GM18870 (cell line): ENCODE data around the gene LDLRAD4.

Source experiments
- ATAC-seq: cut with Tn5 transposase; IDR thresholded peaks from one replicate; pipeline ENCODE4 v1.9.1; 2021; ENCODE audit warnings: moderate library complexity; ENCODE audit not compliant: unreplicated experiment

LDLRAD4 gene

DNA sequence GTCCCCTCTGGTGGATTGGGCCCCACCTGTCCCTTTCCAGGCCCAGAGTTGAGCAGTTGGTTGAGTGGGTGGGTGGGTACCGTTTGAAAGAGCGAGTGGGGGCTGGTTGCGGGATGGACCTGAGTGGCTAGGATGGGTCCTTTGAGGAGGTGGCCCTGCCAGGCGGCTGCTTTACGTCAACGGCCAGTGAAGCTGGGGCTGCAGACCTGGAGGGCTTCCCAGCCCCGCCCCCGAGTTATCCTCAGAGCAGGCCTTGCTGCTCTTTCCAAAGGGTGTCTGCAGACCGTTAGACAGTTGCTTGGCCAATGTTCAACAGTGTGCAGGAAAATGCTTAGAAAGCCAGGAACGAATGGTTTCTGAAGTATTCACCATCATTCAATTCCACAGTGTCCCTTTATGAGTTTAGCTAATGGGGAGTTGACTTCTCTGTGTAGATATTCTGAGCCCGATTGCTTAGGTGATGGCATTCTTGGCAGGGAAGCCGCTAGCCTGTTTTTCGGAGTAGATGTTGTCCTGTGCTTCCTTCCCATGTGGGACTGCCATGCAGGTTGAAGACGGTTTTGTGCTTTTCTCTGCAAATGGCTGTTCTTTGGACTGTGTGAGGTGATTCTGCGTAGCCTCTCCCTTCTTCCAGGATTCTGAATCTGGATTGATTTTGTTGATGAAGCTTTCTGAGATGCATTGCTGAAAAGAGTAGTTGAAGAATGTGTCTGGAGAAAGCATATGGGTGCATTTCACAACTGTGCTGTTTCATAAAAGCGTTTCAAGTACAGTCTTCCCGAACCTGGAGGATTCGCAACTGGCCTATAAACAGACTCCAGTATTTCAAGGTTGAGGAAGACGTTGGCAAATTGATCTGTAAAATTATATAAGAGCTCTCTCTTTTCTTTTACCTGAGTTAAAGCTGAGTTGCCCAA lies 45.8 kb downstream of the LDLRAD4 start:
- ATAC-seq = no peak

DNA sequence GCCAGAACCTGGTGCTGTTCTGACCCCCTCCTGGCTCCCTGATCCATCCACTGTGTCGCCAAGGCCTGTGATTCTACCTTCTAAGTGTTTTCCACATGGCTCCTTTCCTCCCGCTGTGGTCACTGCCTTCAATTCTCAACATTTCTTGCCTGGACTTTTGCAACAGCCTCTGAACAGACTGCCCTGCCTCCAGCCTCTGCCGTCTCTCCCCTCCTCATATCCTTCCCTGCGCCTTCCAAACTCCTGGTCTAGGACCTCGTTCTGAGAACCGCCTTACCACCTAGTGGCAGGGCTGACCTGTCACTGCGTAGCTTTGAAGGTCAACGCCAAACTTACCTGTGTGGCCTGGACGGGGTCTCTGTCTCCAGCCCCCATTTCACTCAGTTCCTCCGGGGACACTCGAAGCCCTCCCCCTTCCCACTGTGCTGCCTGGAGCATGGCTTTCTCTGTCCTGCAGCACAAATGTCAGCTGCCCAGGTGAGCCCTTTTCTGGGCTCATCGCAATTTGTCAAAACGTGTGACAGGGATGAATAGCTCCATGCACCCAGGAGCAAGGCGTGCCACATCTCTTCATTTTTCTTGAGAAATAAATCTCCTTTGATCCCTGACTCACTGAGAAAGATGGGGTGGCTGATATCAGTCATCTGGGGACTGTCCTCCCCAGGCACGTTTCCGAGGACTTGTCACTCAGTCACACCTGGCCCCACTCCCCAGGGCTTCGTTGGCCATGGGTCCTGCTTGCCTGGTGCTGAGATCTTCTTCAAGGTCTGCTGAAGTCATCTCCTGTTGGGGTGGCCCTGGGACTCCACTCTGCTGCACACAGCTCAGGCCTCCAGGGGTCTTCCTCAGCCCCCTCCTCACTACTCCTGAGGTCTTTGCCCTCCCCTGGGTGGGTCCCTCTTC lies 46.7 kb downstream of the LDLRAD4 start:
- ATAC-seq = no peak

DNA sequence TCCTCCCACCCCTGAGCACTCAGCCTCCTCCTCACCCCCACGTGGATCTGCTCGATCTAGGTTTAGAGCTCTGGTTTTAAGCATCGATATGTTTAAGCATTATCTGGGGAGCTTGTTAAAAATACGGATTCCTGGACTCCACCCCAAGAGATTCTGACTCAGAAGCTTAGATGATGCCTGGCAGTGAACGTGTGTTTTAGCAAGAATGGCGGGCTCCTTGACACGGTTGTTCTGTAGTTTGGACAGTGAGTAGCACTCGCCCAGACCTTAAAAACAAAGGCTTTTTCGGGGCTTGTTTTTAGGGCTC lies 47.3 kb downstream of the LDLRAD4 start:
- no peak for ATAC-seq

DNA sequence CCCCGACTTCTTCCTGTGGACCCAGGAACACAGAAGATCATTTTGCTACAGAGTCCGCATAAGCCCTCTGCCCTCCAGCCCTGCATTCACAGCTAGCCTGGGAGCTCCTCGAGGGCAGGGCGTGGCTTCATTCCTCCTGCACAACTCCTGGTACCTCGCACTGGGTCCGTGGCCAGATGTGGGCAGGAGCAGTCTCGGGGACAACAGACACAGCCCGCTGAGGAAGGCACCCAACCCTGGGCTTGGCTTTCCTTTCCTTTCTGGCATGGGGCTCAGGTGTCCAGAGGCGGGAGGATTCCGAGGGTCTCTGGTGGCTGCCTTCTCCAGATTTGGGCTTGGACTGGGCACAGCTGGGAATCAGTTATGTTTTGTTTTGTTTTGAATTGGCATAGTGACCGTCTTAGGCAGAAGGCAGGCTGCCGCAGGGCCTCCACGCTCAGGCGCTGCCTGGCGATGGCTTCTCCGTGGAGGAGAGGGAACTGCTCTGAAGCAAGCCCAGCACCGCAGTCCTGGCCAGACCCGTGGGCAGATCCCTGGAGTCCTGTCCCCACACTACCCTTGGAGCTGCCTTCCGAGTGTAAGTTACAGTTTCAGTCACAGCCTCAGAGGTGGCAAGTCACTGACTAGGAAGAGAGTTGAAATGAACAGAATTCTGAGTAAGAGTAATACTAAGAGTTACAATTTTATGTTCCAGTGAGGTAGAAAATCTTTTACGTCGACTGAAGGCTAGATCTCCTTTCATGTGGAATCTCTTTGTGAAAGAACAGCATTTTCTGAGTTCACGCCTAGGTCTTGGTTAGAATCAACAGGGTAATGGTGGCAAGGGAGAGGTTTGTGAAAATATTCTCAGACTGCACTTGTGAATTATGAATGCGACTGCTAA lies 47.9 kb downstream of the LDLRAD4 start:
- ATAC-seq = no peak

DNA sequence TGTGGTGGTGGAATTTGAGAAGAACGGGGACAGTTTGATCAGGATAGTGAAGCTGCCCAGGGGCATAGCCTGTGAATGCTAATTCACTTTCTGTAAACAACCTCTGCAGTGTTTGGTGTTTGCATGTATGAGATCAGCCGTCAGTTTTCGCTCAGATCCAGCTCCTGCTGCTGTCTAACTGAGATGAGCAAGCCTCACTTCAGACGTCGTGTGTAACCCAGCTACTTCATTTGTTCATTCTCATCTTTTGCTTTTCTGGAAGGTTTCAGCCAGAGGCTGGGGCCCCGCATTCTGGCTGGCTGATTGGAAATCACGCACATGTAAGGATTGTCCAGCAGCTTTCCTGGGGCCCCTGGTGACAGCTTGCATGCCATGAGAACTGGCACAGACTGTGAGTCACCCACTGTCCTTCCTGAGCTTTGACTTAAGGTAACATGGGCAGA lies 48.9 kb downstream of the LDLRAD4 start:
- ATAC-seq = no peak

DNA sequence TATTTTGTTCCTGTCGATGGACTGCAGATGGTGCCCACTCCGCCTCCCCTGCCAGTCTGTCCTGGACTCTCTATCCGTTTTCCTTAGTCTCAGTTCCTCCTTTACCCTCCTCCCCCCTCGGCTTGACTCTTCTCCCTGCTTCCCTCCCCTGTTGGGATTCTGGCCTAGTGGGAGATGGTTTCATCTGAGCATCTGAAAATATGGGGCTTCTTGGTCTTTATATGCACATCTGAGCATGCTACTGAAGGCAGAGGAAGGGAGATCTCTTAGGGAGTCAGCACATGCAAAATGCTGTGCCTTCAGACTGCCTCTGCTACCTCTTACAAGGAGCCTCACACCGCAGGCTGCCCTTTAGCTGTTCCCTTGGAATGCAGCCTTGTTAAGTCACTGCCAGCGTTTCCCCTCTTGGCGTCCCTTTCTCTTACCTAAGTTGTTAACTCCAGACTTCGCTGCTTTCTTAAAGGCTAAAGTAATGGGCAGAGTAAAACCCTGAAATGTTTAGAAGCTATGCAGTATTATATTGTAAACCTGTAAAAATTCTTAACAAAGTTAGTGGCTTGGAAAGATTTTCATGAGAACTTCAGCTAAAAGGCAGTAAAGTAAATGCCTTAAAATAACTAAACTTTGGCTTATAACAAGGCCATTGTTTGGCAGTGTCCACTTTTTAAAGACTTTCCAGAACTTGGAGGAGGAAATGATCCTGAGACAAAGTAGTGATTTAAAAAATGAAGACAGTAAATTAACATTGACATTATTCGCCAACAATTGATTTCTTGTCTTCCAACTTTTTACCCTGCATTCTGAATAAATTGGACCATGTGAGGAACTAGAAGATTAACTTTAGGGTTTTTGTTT lies 49.8 kb downstream of the LDLRAD4 start:
- ATAC-seq = no peak

DNA sequence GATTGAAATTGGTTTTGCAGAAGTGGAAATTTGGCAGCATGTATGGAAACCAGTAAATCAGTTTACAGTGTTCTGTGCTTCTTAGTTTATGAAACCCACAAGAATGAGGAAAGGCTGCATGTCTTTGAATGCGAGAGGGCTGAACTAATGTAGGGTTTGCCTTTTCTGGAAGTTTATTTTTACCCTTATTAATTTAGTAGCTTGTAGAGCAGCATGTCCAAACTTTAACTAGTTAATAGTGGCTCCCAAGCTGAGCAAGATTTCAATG lies 50.4 kb downstream of the LDLRAD4 start:
- ATAC-seq = no peak

DNA sequence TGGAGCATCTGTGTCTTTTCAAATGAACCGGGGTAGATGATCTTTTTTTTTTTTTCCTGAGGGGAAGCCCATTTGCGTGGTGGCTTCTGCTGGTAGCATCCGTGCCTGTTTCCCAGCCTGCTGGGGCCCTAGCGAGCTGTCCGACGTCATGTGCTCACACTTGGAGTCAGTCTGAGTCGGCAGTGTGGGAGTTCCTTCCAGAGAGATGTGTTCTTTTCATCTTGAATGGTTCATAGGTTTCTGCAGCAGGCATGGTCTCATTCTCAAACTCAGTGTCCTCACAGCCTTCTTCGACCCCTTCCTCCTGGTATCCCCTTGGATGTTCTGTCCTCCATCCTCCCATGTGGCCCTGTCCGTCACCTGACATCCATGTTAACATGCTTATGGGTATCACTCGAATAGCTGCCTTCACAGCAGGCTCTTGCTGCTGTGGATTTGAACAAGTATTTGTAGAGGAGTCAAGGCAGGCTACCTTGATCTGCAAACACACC lies 51.0 kb downstream of the LDLRAD4 start:
- ATAC-seq = no peak

DNA sequence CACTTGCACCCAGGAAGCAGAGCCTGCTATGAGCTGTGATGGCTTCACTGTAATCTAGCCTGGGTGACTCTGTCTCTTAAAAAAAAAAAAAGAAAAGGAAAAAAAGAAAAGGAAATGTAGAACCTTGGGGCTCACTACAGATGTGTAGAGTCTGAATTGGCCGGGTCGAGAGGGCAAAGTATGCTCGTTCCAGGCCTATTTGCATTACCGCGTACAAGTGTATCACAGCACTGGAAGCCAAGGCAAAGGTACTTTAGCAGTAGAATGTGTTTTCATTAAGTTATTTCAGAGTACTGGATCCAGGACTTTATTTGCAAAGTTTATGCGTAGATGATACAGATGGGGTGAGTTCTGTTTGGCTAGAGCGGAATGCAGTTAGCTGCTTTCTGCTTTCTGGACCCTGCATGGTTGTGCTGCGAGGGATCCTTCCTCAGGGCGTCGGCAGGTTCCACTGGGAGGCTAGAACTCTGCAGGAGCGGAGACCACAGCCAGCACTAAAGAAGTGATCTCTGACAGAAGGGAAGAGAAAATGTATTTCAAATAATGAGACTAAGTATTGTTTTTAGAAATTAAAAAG lies 51.8 kb downstream of the LDLRAD4 start:
- no peak for ATAC-seq

DNA sequence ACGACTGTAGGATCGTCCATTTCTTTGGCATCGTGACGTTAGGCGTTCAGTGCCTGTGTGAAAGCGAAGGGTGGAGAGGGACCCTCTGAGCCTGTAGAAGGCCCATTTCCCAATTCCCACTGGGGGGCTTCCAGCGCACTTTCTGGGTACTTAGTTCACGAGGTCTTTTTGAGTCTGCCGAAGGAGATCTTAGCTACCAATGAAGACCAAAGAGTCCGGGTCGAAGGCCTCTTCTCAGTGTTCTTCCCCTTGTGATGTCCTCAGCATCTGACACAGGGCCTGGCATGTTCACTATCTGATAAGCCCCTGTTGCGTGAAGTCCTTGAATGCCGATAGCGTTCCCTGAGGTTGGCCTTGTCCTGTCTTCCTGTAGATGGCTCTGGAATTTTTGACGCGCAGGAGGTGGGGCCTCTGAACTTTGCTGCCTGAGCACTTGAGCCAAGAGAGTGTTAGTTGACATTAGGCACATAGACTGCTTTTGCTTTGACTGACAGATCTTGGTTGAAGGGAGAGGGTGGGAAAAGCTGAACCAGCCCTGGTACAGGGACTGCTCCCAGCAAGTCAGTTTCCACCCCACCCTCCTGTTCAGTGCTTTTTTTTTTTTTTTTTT lies 52.8 kb downstream of the LDLRAD4 start:
- no peak for ATAC-seq

DNA sequence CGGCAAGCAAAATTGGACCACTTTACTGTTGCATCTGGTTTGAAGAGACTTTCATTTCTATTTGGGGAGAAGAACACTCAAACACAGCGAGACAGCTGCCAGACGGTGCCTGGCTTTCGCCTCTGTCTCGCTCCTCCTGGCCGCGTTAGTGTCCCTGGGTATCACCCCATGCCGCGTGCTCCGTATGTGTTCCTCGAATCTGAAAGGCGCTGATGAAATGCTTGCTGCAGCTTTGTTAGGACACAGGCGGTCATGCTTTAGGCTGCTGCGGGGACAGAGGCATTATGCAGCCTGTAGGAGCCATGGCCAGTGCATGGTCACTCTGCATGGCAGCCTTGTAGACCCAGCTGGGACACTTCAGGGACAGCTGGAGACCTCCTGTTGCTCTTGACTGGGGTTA lies 53.9 kb downstream of the LDLRAD4 start:
- ATAC-seq = no peak

DNA sequence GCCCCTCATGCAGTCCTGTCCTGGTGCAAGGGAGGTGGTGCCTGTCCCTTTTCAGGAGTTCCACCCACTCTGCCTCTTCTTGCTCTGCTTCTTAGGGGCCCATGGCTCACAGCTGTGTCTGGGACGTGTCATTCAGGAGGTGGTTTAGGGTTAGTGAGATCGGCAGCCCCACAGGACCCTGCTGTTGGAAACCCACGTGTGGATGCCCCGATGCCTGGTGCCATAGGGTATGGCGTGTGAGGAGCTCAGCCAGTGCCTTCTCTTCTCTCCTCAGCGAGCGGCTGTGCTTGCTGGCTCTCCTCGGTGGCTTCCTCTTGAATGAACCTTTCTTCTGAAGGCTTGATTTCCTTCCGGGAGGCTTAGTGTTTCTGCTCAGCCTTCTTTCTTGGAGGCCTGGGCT lies 55.2 kb downstream of the LDLRAD4 start:
- ATAC-seq = no peak

DNA sequence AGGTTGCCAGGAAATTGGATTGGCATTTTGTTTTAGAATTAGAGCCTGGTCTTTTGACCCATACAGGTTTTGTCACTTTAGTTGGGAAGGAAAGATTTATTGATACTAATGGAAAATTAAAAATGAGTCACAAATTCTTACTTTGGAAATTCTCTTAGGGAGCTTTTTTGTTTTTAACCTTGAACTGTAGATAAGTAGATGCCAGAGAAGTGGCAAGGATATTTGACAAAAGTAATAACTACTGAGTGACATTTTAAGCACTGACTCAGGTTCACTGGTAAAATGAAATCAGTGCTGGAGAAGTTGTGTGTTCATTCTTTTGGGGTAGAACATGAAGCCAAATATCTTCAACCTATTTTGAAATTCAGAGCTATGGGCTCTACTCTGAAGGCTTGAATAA lies 56.5 kb downstream of the LDLRAD4 start:
- no peak for ATAC-seq

DNA sequence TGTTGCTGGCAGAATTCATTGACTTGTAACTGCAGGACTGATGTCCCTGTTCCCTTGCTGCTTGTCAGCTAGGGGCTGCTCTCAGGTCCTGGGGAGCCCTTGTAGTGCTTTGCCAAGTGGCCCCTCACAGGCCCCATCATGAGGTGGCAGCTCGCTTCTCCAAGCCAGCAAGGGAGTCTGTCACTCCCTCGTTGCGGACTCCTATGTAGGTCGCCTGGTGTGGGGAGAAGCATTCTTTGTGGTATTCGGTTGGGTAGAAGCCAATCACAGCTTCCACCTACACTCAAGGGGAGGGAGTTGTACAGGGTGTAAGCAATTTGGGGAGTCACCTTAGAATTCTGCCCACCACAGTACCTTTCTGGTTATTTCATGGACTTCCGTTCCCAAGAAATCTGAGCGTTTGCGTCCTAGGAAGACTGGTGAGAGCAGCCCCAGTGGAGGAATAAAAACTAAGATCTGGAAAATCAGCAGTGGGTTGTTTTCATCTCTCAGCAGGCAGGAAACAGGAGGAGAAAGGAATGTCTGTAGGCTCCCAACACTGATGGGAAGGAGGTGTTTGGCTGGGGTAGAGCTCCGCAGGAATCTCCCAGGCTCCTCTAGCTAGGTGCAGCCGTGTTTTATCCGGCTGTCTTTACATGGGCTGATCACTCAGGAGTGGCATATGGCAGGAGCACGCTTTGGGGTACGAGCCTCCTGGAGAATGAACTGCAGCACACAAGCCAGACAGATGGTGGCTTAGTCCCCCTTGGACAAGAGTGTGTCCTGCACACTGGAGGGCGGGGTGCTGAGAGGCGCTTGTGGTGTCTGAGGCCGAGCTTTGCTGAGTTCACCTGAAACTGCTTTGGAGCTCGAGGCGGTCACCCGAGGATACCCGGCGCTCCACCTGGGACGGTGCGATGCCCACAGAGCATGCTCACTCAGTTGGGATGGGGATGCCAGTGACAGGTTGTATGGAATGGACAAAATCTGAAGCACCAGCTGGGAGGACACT lies 58.3 kb downstream of the LDLRAD4 start:
- no peak for ATAC-seq

DNA sequence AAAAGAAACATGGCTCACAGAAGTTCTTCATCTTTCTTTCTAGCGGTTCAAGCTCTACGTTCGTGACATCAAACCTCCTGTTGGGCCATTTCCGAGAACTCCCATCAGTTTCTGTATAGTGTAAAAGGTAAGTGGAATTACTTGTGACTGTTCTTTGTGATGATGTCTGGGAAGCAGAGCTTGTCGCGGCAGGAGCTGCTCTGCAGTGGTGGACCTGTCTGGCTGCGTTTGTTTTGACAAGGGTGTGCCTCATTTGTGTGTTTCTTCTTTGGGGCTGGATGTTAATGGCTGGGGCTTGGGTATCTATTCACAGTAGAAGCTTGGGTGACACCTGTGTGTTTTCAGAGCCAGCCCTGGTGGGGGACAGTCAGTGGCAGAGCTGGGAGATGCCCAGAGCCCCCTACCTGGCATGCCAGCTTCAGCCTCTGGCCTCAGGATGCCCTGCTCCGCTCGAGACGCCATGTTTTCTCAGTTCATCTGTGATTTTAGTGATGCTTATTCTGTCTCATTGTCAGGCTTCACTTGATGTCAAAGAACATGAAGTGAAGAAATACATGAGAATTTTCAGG lies 59.6 kb downstream of the LDLRAD4 start:
- no peak for ATAC-seq

DNA sequence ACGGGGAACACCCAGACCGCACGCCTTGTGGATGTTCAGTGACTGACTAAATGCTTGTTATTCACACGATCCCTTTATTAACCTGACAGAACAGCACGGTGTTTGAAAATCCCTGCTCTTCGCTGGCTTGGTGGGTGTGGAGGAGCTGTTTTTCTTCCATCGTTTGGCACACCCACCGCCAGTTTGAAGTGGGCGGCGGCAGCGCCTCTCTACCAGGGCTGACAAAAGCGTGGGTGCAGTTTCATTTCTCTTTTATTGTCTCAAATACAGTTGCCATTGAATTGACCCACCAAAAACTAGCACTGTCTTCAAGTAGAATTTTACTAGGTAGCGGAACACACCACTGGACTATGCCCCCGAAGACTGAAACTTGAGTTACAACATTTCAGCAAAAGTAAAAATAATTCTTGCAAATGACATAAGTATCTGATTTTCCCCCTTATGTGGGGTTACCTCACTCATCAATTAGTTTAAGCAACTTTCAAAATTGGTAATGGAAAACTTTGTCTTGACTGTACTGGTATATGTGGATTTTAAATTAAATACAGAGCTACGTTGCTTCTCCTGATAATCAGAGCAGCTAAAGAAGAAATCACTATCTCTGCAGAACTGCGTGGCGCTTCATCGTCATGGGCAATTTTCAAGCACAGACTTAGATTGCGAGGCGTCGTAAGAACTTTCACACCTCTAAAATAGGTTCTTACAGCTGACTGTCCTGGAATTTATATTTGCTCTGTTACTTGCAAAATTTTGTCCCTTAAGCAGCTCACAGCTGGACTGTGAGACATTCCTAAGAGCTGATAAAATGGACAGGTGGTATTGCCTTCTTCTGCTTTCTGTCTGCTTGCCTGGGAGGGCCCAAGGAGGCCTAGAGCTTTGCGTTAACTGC lies 60.9 kb downstream of the LDLRAD4 start:
- no peak for ATAC-seq
